Duodenal mucosa (tissue), 2 donors: ENCODE data around the gene DDX59.
"Not testable (repeated sequence)": the region's sequence is repeated elsewhere in the genome, so short reads cannot be mapped to it uniquely, and the experiment has no call there.

Experiments
- H3K27ac ChIP-seq: one replicate; pipeline ENCODE4 v1.7.0; 2013; ENCODE audit warnings: low read depth, low read length
- H3K27me3 ChIP-seq, 2 donors: one replicate each; pipeline ENCODE4 v1.7.0; 2013; ENCODE audit warnings: low read length in 2 of 2, control low read depth in 1 of 2; ENCODE audit not compliant: insufficient read depth in 2 of 2, control insufficient read depth in 1 of 2
- H3K36me3 ChIP-seq, 2 donors: one replicate each; pipeline ENCODE4 v1.7.0; 2013; ENCODE audit warnings: low read length in 2 of 2, control low read depth in 1 of 2; ENCODE audit not compliant: insufficient read depth in 2 of 2, control insufficient read depth in 1 of 2
- H3K4me1 ChIP-seq, 2 donors: one replicate each; pipeline ENCODE4 v1.7.0; 2013; ENCODE audit warnings: low read length in 2 of 2, control low read depth in 1 of 2; ENCODE audit not compliant: insufficient read depth in 2 of 2, control insufficient read depth in 1 of 2
- H3K4me3 ChIP-seq, 2 donors: one replicate each; pipeline ENCODE4 v1.7.0; 2013; ENCODE audit warnings: low read length in 2 of 2, low read depth in 1 of 2
- H3K9ac ChIP-seq, 2 donors: one replicate each; pipeline ENCODE4 v1.7.0; 2013; ENCODE audit warnings: low read length in 2 of 2, low read depth in 1 of 2
- H3K9me3 ChIP-seq, 2 donors: one replicate each; pipeline ENCODE4 v1.7.0; 2013; ENCODE audit warnings: low read length in 2 of 2, control low read depth in 1 of 2; ENCODE audit not compliant: control insufficient read depth in 1 of 2

DDX59 gene

GRCh38 chr1:200631375-200631774 lies 38.3 kb downstream of the DDX59 start:
- H3K4me3 ChIP-seq: no peak overlapping the region
- no peaks in the 10 kb centered on the region for H3K27me3 ChIP-seq
- H3K36me3 ChIP-seq: no peaks in the 10 kb centered on the region
- no peaks in the 10 kb centered on the region for H3K9me3 ChIP-seq
- H3K9ac ChIP-seq: no peak overlapping the region
- H3K4me1 ChIP-seq: peaks cover 0 to 5% of the 10 kb centered on the region in 2 donors
- no peak overlapping the region for H3K27ac ChIP-seq

DNA sequence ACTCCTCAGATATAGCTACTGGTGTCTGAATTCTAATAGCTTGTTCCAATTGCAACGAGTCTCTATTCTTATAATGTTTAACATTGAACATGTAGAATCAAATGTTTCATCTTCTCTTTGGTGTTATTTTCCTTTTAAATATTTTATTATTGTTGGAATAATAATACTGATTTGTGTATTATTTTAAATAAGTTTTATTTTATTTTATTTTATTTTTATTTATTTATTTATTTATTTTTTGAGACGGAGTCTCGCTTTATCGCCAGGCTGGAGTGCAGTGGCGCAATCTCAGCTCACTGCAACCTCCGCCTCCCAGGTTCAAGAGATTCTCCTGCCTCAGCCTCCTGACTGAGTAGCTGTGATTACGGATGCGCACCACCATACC lies 39.2 kb downstream of the DDX59 start:
- not testable (repeated sequence) for H3K36me3 ChIP-seq, H3K4me3 ChIP-seq, H3K4me1 ChIP-seq, H3K27ac ChIP-seq, H3K9ac ChIP-seq, H3K9me3 ChIP-seq, H3K27me3 ChIP-seq

GRCh38 chr1:200629876-200630514 lies 39.7 kb downstream of the DDX59 start:
- Histone ChIP-seq H3K36me3 (no peaks in the 10 kb centered on the region), H3K27ac (no peak overlapping the region), H3K4me1 (peaks cover 0 to 5% of the 10 kb centered on the region in 2 donors), H3K27me3 (no peaks in the 10 kb centered on the region), H3K9ac (no peak overlapping the region), H3K9me3 (no peaks in the 10 kb centered on the region), H3K4me3 (no peak overlapping the region)

DNA sequence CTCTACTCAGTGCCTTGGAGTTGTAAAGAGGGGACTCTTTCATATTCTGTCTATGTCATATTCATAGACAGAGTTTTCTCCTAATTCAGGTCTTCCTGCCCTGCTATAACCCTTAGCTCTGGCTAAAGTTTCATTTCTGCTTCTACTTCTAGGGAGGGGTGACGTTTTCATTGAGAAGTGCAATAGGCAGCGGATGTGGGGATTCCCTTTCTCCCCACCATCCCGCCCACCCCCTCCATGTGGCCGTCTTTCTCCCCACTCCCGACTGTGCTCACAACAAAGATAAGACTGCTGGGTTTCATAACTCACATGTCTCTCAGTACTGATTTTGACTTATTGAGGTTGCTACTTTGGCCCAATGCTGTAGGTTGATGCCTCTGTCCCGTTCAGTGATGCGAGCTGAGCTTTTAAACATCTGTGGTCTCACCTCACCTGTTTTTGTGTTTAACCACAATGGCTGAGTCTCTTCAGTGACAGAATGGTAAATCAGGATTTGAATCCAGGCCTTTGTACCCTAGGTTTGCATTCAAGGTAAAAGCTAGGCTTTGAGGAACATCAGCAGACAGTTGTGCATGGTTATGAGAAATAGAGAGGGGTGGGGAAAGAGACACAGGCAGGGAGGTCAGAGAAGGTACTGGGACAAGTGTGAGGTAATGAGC lies 41.4 kb downstream of the DDX59 start:
- Histone ChIP-seq H3K27ac (no peak overlapping the region), H3K9me3 (no peaks in the 10 kb centered on the region)

DNA sequence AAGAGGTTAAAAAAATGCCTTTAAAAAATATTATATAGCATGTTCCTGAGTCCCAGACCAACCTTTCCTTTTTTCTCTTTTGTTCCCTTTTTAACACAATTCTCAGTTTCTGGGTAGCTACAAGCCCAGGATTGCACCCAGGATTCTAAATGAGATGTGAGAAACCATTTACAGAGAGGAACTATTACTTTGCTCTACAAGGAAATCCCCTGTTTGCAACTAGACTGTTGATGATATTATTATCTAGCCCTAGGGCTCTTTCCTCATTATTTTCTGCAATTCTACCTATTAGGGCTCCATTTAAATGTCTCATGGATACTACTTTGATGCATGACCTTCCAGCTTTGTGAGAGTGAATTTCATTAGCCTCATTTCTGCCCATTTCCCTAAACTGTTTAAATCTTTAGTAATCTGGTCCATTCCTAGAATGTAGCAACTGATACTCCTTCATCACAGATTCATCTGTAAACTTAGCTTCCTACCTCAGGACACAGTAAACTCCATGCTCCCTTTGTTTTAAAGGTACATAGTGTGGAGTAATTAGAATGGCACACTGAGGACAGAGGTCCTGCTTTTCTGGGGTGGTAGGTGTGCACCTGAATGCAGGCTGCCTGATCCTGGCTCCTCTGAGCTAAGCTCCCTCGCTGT lies 42.0 kb downstream of the DDX59 start:
- no peak overlapping the region for H3K4me3 ChIP-seq
- H3K36me3 ChIP-seq: no peaks in the 10 kb centered on the region
- no peaks in the 10 kb centered on the region for H3K9me3 ChIP-seq
- H3K27ac ChIP-seq: no peak overlapping the region
- no peak overlapping the region for H3K9ac ChIP-seq
- H3K27me3 ChIP-seq: no peaks in the 10 kb centered on the region
- peaks cover 0 to 5% of the 10 kb centered on the region in 2 donors for H3K4me1 ChIP-seq

More for the DNA sequence above, 41.4 kb downstream of the DDX59 start:
- no peak overlapping the region for H3K4me3 ChIP-seq
- no peak overlapping the region for H3K9ac ChIP-seq
- H3K36me3 ChIP-seq: no peaks in the 10 kb centered on the region
- no peaks in the 10 kb centered on the region for H3K27me3 ChIP-seq
- peaks cover 0 to 5% of the 10 kb centered on the region in 2 donors for H3K4me1 ChIP-seq

GRCh38 chr1:200626853-200627534 lies 42.7 kb downstream of the DDX59 start:
- no peaks in the 10 kb centered on the region for H3K27me3 ChIP-seq
- H3K27ac ChIP-seq: no peak overlapping the region

GRCh38 chr1:200625381-200625824 lies 44.3 kb downstream of the DDX59 start:
- H3K27ac ChIP-seq: no peak overlapping the region
- H3K27me3 ChIP-seq: no peaks in the 10 kb centered on the region
- peaks cover 0 to 5% of the 10 kb centered on the region in 2 donors for H3K4me1 ChIP-seq
- H3K4me3 ChIP-seq: no peak overlapping the region
- no peaks in the 10 kb centered on the region for H3K36me3 ChIP-seq
- H3K9me3 ChIP-seq: no peaks in the 10 kb centered on the region
- H3K9ac ChIP-seq: no peak overlapping the region

More at GRCh38 chr1:200626853-200627534, 42.7 kb downstream of the DDX59 start:
- H3K36me3 ChIP-seq: no peaks in the 10 kb centered on the region
- H3K4me1 ChIP-seq: peaks cover 0 to 5% of the 10 kb centered on the region in 2 donors
- H3K4me3 ChIP-seq: no peak overlapping the region
- no peaks in the 10 kb centered on the region for H3K9me3 ChIP-seq
- H3K9ac ChIP-seq: no peak overlapping the region

DNA sequence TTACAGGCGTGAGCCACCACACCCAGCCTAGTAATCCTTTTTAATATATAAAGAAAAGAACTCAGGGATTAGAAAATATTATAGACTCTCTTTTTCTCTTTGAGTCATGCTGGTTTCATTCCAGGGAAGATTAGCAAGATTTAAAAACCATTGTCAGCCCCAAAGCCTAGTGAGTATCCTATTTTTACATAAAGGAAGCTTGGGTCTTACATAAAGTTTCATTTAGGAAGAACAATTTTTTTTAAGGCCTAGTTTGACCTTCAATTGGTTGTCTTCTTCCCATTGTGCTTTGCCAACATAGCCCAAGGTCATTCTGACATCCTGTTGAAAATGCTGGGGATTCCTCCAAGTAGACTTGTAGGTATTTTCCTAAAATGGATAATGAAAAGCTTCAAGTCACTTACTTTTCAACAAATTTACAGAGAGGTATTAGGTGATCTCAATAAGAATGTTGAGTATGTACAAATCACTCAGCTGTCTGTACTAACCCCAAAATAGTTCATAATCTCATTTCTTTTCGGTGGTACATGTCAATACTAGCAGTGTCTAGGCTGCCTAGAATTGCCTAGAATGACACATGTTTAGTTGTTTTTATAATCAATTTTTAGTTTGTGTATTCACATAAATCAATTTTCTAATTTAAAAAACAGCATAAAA lies 44.9 kb downstream of the DDX59 start:
- Histone ChIP-seq H3K27me3 (no peaks in the 10 kb centered on the region), H3K4me3 (no peak overlapping the region), H3K36me3 (no peaks in the 10 kb centered on the region), H3K4me1 (peaks cover 2 to 6% of the 10 kb centered on the region in 2 donors), H3K27ac (no peak overlapping the region), H3K9me3 (no peaks in the 10 kb centered on the region), H3K9ac (no peak overlapping the region)

DNA sequence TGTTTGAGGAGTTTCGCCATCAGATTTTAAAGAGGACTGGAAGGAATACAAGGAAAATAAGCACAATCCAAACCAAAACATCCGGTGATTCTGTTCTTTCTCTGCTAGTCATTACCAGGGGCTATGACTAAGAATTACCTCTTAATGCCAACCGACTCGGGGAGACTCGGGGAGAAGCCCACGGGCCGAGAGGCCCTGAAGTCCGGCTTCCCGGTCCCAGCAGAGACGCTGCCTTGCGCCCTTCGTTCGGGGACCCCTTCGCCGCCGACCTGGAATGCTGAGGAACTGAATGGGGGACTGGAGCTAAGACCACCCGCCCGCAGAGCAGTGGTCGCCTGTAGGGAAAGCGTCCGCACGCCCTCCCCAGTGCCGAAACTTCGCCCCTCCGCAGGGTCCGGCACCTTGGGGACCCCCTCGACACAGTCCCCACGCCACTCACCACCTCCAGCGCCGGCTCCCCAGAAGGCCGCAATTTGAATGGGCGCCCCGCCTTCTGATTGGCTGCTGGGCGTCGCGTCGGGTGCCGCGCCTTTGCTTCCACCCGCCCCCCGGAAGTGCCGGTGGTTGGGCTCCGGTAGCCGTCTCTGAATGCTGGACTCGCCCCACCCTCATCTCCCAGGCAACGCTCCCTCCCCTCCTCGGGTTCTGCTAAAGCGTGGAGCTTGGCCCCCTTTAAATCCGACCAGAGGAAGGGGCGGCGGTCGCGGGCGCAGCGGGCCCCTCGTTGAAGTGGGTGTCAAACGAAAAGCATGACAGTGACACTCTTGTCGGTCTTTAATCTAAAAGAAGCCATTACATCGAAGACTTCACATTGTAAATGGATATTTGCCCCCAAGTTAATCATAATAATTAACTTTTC lies 49.2 kb downstream of the DDX59 start, which contains the start of gene KIF14:
KIF14 (minus strand) TSS at position 479 of the 859 bp plus-strand sequence. CDS start 2,028 bp downstream, outside the sequence.
- Histone ChIP-seq H3K27me3 (no peaks in the 10 kb centered on the region), H3K9ac (peak within 1 kb of the TSS; percentile 69 to 79), H3K9me3 (no peaks in the 10 kb centered on the region), H3K4me1 (peaks cover 3 to 5% of the 10 kb centered on the region in 2 donors), H3K4me3 (peak within 1 kb of the TSS; percentile 91 to 95), H3K27ac (no peak within 1 kb of the TSS), H3K36me3 (no peaks in the 10 kb centered on the region)
